Measurements from ENCODE around the gene MX1.

MX1 gene

GRCh38 chr21:41494242-41494641 is 68.2 kb downstream of the MX1 start:
- DNase-seq: no peak

DNA sequence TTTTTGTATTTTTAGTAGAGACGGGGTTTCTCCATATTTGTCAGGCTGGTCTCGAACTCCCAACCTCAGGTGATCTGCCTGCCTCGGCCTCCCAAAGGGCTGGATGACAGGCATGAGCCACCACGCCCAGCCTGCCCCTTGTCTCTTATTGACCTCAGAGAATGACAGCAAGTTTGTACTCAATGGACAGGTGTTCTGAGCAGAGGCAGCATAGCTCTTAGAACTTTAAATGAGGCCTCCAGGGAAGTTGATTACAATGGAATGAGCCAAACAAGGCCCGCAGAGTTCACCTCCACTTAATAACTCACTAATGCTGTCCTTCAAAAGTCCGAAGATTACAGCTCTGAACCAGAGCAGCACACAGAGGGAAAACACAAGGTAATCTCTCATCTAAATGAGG is 71.0 kb downstream of the MX1 start:
- DNase-seq: no peak

GRCh38 chr21:41497788-41498187 is 71.7 kb downstream of the MX1 start:
- DNase-seq: no peak

GRCh38 chr21:41499920-41500319 is 73.9 kb downstream of the MX1 start:
- no peak for DNase-seq

- DNase-seq: no peak
Measured at GRCh38 chr21:41500363-41500762, 74.3 kb downstream of the MX1 start.

DNA sequence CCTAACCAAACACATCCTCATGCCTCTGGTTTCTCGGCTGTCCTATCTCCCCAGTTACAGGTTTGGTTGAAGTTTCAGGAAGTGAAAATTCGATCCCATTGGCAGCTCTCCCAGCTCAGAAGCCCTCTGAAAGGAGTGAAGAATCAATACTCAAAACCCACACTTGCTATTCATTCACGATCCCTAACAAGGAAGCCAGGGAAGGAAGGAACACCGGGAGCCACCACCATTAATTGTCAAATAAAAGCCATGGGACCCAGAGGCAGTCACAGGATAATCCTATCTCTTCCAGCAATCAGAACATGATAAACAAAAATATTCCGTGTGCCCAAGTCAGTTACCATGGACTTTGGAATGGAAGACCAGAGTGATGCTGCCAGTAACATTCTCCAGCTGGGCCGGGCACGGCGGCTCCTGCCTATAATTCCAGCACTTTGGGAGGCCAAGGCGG is 74.9 kb downstream of the MX1 start:
- DNase-seq: no peak

DNA sequence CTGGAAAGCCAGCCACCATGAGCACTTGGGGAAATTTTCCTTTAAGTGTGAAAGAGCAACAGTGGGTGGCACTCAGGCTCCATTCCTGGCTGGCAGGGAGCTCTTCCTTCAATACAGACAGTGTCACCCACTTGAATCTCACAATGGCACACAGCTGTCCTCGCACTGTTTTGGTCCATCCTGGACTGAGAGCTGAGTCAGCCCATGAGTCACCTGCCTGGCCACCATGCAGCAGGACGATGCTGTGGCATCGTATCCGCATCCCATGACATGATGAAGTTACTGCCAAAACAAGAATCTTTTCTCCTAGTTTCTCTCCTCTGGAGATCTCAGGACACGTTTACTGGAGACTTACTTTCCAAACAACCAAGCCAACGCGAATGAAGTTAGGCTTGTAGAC is 75.9 kb downstream of the MX1 start:
- no peak for DNase-seq

- DNase-seq: no peak
Measured at GRCh38 chr21:41503331-41503730, 77.3 kb downstream of the MX1 start.

- no peak for DNase-seq
Measured at GRCh38 chr21:41504030-41504429, 78.0 kb downstream of the MX1 start.

DNA sequence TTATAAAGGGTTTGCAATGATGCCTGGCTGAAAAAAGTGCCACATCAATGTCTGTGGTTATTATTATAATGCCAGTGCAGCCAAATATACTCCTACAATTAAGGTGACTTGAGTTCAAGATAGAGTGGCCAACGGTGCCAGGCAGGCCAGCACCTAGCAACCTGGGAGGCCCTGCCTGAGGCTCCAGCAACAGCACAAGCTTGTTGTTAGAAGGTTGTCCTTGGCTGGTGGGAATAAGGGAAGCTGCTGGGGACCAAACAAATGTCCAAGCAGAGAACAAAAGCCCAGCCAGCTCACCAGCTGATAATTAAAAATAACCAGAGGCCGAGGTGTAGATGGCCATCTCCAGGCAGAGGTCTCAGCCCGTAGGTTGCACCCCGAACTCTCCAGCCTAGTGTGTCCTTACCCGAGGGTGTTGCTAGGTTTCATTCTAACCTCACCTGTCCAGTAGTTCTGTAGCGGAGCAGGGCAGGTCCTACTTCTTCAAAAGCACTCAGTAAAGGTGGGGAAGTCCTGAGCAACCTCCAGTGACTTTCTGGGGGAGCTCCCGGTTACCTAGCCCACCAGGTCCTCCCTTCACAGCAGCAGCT is 80.1 kb downstream of the MX1 start:
- DNase-seq: no peak

- no peak for DNase-seq
Measured at GRCh38 chr21:41506611-41507520, 80.8 kb downstream of the MX1 start.

- DNase-seq: no peak
Measured at GRCh38 chr21:41507521-41508414, 81.7 kb downstream of the MX1 start, which contains the start of gene TMPRSS2. TMPRSS2 (minus strand) TSS chr21:41508158; CDS start chr21:41498133, 10,025 bp downstream.

DNA sequence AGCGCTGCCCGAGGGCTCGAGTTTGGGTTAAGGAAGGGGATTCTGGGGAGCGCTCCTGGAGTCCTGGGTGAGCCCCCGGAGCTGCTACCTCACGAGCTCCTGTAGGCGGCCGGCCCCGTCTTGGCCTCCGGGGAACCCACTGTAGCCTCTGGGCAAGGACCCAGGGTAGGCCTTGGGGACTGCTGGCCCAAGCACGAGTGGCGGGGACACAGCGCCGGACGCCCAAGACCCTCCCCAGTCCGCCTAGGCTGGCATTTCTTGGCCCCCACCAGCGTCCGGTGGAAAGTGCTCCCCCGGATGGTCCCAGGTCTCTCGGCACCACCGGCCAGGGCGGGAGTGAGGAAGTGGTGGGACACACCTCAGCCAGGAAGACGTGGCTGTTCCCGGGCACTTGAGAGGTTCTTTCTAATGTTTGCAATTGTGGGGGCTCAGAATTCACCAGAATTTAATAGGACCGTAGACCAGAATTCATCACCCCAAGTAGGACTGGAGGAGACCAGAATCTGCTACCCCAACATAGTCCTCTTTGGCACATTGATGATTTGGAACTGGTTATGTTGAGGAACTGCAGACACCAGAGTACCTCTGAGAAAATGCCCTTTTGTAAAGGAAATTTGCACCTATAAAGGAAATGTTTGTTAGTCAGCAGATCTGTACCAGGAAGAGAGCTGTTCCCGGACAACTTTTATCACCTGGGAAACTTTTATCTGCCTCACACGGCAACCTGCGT is 82.5 kb downstream of the MX1 start:
- DNase-seq: no peak
